Measurements from ENCODE around the gene EPOP.

The EPOP gene

DNA sequence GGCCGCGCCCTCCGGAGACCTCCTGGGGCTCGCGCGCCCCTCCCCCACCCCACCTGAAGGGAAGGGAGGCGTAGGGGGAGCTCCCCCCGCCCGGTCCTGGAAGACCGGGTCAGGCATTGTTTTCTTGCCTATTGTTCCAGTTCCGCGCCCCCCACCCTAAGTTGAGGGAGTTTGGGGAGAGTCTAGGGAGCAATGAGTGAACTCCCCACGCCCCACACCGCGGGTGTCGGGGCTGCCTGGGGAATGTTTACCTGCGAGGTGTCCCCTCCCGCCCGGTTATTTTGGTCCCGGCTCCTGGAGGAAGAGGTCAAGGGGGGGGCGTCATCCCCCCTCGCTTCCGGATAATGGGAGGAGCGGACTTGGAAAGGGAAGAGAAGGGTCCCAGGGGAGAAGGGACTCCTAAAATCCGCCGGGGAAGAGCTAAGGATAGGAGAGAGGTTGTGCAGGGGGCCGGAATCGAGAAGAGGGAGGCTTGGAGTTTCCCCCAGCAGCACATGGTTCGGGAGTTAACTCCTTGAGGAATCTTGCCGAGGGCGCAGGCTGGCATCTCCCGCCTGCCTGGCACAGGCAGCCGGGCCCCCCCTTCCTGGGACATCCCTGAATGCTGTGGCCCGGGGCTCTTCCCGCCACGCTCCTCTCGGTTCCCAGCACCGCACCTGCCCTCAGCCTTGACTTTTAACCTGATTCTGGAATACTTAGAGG lies 31.2 kb upstream of the EPOP start:
- H3K9me3 ChIP-seq (replicated peaks in 1 of 2; ENCODE audit: control insufficient read depth in 2 of 2, insufficient read depth in 1 of 2, low read depth in 1 of 2, low read length in 2 of 2), result no peaks in the 10 kb centered on the region
- H3K14ac ChIP-seq (ENCODE audit: low read length), result no peak overlapping the region
- peak overlapping the region; percentile 40 for H3K23ac ChIP-seq (ENCODE audit: low read depth, low read length, poor library complexity)
- H3K27me3 ChIP-seq (ENCODE audit: control insufficient read depth in 3 of 3, insufficient read depth in 3 of 3, low read depth in 1 of 3, low read length in 3 of 3), result peaks cover 0 to 48% (median 18%) of the 10 kb centered on the region in 3 experiments
- peak overlapping the region; percentile 84 for H3K4me2 ChIP-seq (ENCODE audit: insufficient read depth, low read length, poor library complexity, severe bottlenecking)
- no CpG with 5 or more reads among the region's 38 CpGs for WGBS, 2 donors (ENCODE audit: extremely low coverage in 2 of 2, insufficient read length in 2 of 2, insufficient replicate concordance in 1 of 2)
- H2BK120ac ChIP-seq (ENCODE audit: low read depth, low read length), result no peak overlapping the region
- DNase-seq (ENCODE audit: low spot score), result peak; percentile 41
- H3K4me1 ChIP-seq (ENCODE audit: control insufficient read depth in 2 of 2, insufficient read depth in 1 of 2, low read depth in 1 of 2, low read length in 2 of 2), result peaks cover 20 to 23% of the 10 kb centered on the region in 2 donors
- H3K4me3 ChIP-seq (ENCODE audit: low read length in 2 of 2), result peak overlapping the region; percentile 73 to 84
- peak overlapping the region; percentile 77 for H3K18ac ChIP-seq (ENCODE audit: low read length)
- no peak overlapping the region for H2BK12ac ChIP-seq (ENCODE audit: low read length)
- H2BK5ac ChIP-seq (ENCODE audit: low read length), result no peak overlapping the region
- peak overlapping the region; percentile 67 for H2AFZ ChIP-seq (ENCODE audit: low read length)
- no peak overlapping the region for H3K4ac ChIP-seq (ENCODE audit: low read length)
- H3K9ac ChIP-seq (ENCODE audit: low read depth, low read length, poor library complexity), result peak overlapping the region; percentile 73
- H2AK5ac ChIP-seq (ENCODE audit: low read depth, low read length), result peak overlapping the region; percentile 79
- no peak overlapping the region for H4K91ac ChIP-seq (ENCODE audit: low read depth, low read length, poor library complexity)
- H2BK15ac ChIP-seq (ENCODE audit: low read length), result peak overlapping the region; percentile 50
- H3K79me1 ChIP-seq (ENCODE audit: low read depth, low read length), result peaks cover 2% of the 10 kb centered on the region
- no peak overlapping the region for H3K27ac ChIP-seq (replicated peaks; ENCODE audit: low read length)
- H3K36me3 ChIP-seq (replicated peaks in 1 of 2; ENCODE audit: control insufficient read depth in 2 of 2, insufficient read depth in 2 of 2, low read length in 2 of 2), result peaks cover 3 to 38% of the 10 kb centered on the region in 2 donors
- H4K8ac ChIP-seq (ENCODE audit: low read depth, low read length), result no peak overlapping the region

DNA sequence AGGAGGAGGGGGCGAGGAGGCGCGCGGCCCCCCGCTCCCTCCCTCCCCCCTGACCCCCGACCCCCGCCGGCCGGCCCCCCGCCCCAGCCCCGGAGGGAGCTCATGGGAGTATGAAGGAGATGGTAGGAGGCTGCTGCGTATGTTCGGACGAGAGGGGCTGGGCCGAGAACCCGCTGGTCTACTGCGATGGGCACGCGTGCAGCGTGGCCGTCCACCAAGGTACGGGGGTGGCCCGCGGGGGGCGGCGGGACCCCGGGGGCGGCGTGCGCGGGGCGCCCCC lies 30.7 kb upstream of the EPOP start:
- Histone ChIP-seq H3K14ac (ENCODE audit: low read length) (no peak overlapping the region), H3K27me3 (ENCODE audit: control insufficient read depth in 3 of 3, insufficient read depth in 3 of 3, low read depth in 1 of 3, low read length in 3 of 3) (peaks cover 0 to 52% (median 18%) of the 10 kb centered on the region in 3 experiments), H3K18ac (ENCODE audit: low read length) (peak overlapping the region; percentile 77), H3K27ac (replicated peaks; ENCODE audit: low read length) (no peak overlapping the region), H3K4ac (ENCODE audit: low read length) (no peak overlapping the region), H3K4me3 (ENCODE audit: low read length in 2 of 2) (peak overlapping the region; percentile 73 to 84), H2BK12ac (ENCODE audit: low read length) (no peak overlapping the region), H2BK120ac (ENCODE audit: low read depth, low read length) (no peak overlapping the region), H2AFZ (ENCODE audit: low read length) (peak overlapping the region; percentile 67), H4K8ac (ENCODE audit: low read depth, low read length) (no peak overlapping the region), H3K36me3 (replicated peaks in 1 of 2; ENCODE audit: control insufficient read depth in 2 of 2, insufficient read depth in 2 of 2, low read length in 2 of 2) (peaks cover 3 to 33% of the 10 kb centered on the region in 2 donors), H4K91ac (ENCODE audit: low read depth, low read length, poor library complexity) (no peak overlapping the region), H3K9me3 (replicated peaks in 1 of 2; ENCODE audit: control insufficient read depth in 2 of 2, insufficient read depth in 1 of 2, low read depth in 1 of 2, low read length in 2 of 2) (no peaks in the 10 kb centered on the region), H2BK5ac (ENCODE audit: low read length) (no peak overlapping the region), H3K79me1 (ENCODE audit: low read depth, low read length) (peaks cover 2% of the 10 kb centered on the region), H3K23ac (ENCODE audit: low read depth, low read length, poor library complexity) (peak overlapping the region; percentile 40), H3K9ac (ENCODE audit: low read depth, low read length, poor library complexity) (peak overlapping the region; percentile 73), H2AK5ac (ENCODE audit: low read depth, low read length) (no peak overlapping the region), H2BK15ac (ENCODE audit: low read length) (peak overlapping the region; percentile 50), H3K4me2 (ENCODE audit: insufficient read depth, low read length, poor library complexity, severe bottlenecking) (peak overlapping the region; percentile 84), H3K4me1 (ENCODE audit: control insufficient read depth in 2 of 2, insufficient read depth in 1 of 2, low read depth in 1 of 2, low read length in 2 of 2) (peaks cover 20 to 23% of the 10 kb centered on the region in 2 donors)
- DNase-seq (ENCODE audit: low spot score), result no peak
- WGBS, 2 donors (ENCODE audit: extremely low coverage in 2 of 2, insufficient read length in 2 of 2, insufficient replicate concordance in 1 of 2), result no CpG with 5 or more reads among the region's 32 CpGs

DNA sequence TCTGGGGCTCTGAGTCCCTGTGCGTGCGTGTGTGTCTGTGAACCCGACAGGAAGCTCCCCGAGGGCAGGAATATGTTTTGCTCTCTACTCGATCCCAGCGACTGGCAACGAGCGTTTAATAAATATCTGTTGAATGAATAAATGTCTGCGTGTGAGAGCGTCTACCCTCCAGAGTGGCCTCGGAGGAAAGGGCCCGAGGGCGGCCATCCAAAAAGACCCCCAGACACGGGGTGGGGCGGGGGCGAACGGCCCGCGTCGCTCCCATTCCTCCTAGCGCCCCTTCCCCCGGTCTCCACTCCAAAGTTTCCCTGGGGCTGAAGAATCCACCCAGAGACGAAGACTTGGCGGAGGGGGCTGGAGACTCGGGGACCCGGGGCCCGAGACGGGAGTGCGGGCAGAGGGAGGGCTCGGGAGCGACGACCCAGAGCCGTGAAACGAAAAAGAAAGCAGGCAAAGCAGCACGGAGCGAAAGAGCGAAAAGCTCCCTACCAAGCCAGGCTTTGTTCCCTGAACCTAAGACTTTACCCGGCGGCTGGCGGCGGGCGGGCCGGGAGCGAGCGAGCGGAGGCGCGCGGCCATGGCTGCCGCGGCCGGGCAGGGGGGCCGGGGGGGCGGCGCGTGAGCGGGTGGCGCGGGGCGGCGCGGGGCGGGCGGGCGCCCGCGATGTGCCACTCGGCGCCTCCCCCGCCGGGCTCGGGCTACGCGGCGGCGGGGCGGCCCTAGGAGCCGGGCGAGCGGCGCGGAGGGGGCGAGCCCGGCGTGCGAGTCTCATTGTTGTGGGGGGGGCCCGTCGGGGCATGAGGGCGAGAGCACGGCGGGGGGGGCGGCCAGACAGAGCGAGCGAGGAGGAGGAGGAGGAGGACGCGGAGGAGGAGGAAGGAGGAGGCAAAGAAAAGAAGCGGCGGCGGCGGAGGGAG lies 30.1 kb upstream of the EPOP start, which contains the start of gene MLLT6:
Gene MLLT6, plus strand, starts transcription at position 668 of the 917 bp plus-strand sequence. CDS start 360 bp downstream, outside the sequence.
- H3K4me2 ChIP-seq (ENCODE audit: insufficient read depth, low read length, poor library complexity, severe bottlenecking), result peak within 1 kb of the TSS; percentile 84
- H3K23ac ChIP-seq (ENCODE audit: low read depth, low read length, poor library complexity), result peak within 1 kb of the TSS; percentile 40
- DNase-seq (ENCODE audit: low spot score), result peak; percentile 75
- H2BK5ac ChIP-seq (ENCODE audit: low read length), result no peak within 1 kb of the TSS
- H3K18ac ChIP-seq (ENCODE audit: low read length), result peak within 1 kb of the TSS; percentile 94
- no peak within 1 kb of the TSS for H3K4ac ChIP-seq (ENCODE audit: low read length)
- peaks cover 3 to 27% of the 10 kb centered on the region in 2 donors for H3K36me3 ChIP-seq (replicated peaks in 1 of 2; ENCODE audit: control insufficient read depth in 2 of 2, insufficient read depth in 2 of 2, low read length in 2 of 2)
- peak within 1 kb of the TSS; percentile 82 for H2BK15ac ChIP-seq (ENCODE audit: low read length)
- H3K79me1 ChIP-seq (ENCODE audit: low read depth, low read length), result peaks cover 2% of the 10 kb centered on the region
- H3K4me1 ChIP-seq (ENCODE audit: control insufficient read depth in 2 of 2, insufficient read depth in 1 of 2, low read depth in 1 of 2, low read length in 2 of 2), result peaks cover 20 to 23% of the 10 kb centered on the region in 2 donors
- peak within 1 kb of the TSS; percentile 73 for H3K9ac ChIP-seq (ENCODE audit: low read depth, low read length, poor library complexity)
- H3K4me3 ChIP-seq (ENCODE audit: low read length in 2 of 2), result peak within 1 kb of the TSS; percentile 73 to 84
- H3K14ac ChIP-seq (ENCODE audit: low read length), result no peak within 1 kb of the TSS
- H2BK12ac ChIP-seq (ENCODE audit: low read length), result peak within 1 kb of the TSS; percentile 1
- H2AK5ac ChIP-seq (ENCODE audit: low read depth, low read length), result peak within 1 kb of the TSS; percentile 79
- H2AFZ ChIP-seq (ENCODE audit: low read length), result peak within 1 kb of the TSS; percentile 93
- no peak within 1 kb of the TSS for H4K8ac ChIP-seq (ENCODE audit: low read depth, low read length)
- no CpG with 5 or more reads among the region's 100 CpGs for WGBS, 2 donors (ENCODE audit: extremely low coverage in 2 of 2, insufficient read length in 2 of 2, insufficient replicate concordance in 1 of 2)
- H3K9me3 ChIP-seq (replicated peaks in 1 of 2; ENCODE audit: control insufficient read depth in 2 of 2, insufficient read depth in 1 of 2, low read depth in 1 of 2, low read length in 2 of 2), result no peaks in the 10 kb centered on the region
- peak within 1 kb of the TSS; percentile 2 for H2BK120ac ChIP-seq (ENCODE audit: low read depth, low read length)
- no peak within 1 kb of the TSS for H3K27ac ChIP-seq (replicated peaks; ENCODE audit: low read length)
- peaks cover 0 to 57% (median 18%) of the 10 kb centered on the region in 3 experiments for H3K27me3 ChIP-seq (ENCODE audit: control insufficient read depth in 3 of 3, insufficient read depth in 3 of 3, low read depth in 1 of 3, low read length in 3 of 3)
- no peak within 1 kb of the TSS for H4K91ac ChIP-seq (ENCODE audit: low read depth, low read length, poor library complexity)
